IMR-90 (cell line): Measurements from ENCODE around the gene FN3KRP. TPM values are rescaled to one million over a fixed set of nuclear protein-coding genes. Genes with fewer than 3 reads are reported as not detected.

Source experiments
- ATAC-seq: fragments of 200-7000 bp; cut with Tn5 transposase; 2 replicates; pipeline ENCODE4 v1.9.1; 2020; ENCODE audit warnings: low read depth, mild to moderate bottlenecking, moderate library complexity
- BruUV-seq: library from RNA; stranded (reverse); fragments of 400-500 nt; replicated peaks from 2 replicates; lab custom pipeline; 2021; lab: Mats Ljungman, UMichigan
- CTCF ChIA-PET: fragments of 300-600 bp; formaldehyde crosslinking; extraction: SDS; loops from one replicate; lab custom pipeline; 2021; ENCODE audit warnings: antibody characterized with exemption; lab: Yijun Ruan, JAX
- POLR2A ChIA-PET: fragments of 300-600 bp; sonication (Branson Sonifier 250); formaldehyde crosslinking; loops from one replicate; lab custom pipeline; 2022; ENCODE audit warnings: antibody characterized with exemption; ENCODE audit not compliant: unreplicated experiment; lab: Charles Lee
- DNase-seq: peaks from one replicate; pipeline ENCODE4 v3.0.0; 2013
- H2AFZ ChIP-seq: replicated peaks from 2 replicates; pipeline ENCODE3; 2013; ENCODE audit warnings: low read length, mild to moderate bottlenecking; ENCODE audit not compliant: poor library complexity
- H2AK5ac ChIP-seq: 2 replicates; pipeline ENCODE4 v1.6.1; 2013; ENCODE audit warnings: low read depth, low read length, inconsistent platforms
- H2AK9ac ChIP-seq: replicated peaks from 2 replicates; pipeline ENCODE3; 2013; ENCODE audit warnings: mild to moderate bottlenecking, low read depth, low read length, moderate library complexity; ENCODE audit not compliant: poor library complexity
- H2BK120ac ChIP-seq: 2 replicates; pipeline ENCODE4 v1.6.1; 2013; ENCODE audit warnings: low read depth, low read length, inconsistent platforms
- H2BK15ac ChIP-seq: 3 replicates; pipeline ENCODE4 v1.6.1; 2013; ENCODE audit warnings: low read depth, low read length, inconsistent platforms
- H2BK20ac ChIP-seq: 2 replicates; pipeline ENCODE4 v1.6.1; 2013; ENCODE audit warnings: low read depth, mild to moderate bottlenecking, inconsistent platforms, low read length, moderate library complexity
- H2BK5ac ChIP-seq: 2 replicates; pipeline ENCODE4 v1.6.1; 2013; ENCODE audit warnings: mild to moderate bottlenecking, low read depth, low read length, inconsistent platforms; ENCODE audit not compliant: poor library complexity, severe bottlenecking
- H3K14ac ChIP-seq: replicated peaks from 2 replicates; pipeline ENCODE4 v1.6.1; 2013; ENCODE audit warnings: low read depth, low read length, inconsistent platforms
- H3K18ac ChIP-seq: 2 replicates; pipeline ENCODE4 v1.6.1; 2013; ENCODE audit warnings: low read depth, low read length, control low read depth
- H3K23ac ChIP-seq: 2 replicates; pipeline ENCODE4 v1.6.1; 2013; ENCODE audit warnings: low read depth, low read length, inconsistent platforms
- H3K27ac ChIP-seq: 2 replicates; pipeline ENCODE4 v1.5.1; 2013; ENCODE audit warnings: mild to moderate bottlenecking, control low read depth, low read length; ENCODE audit not compliant: insufficient read depth
- H3K27me3 ChIP-seq: 2 replicates; pipeline ENCODE4 v1.6.1; 2013; ENCODE audit warnings: low read length; ENCODE audit not compliant: control insufficient read depth, insufficient read depth
- H3K36me3 ChIP-seq: 2 replicates; pipeline ENCODE4 v1.6.1; 2013; ENCODE audit warnings: low read length, mixed read lengths; ENCODE audit not compliant: control insufficient read depth, insufficient read depth
- H3K4ac ChIP-seq: 2 replicates; pipeline ENCODE4 v1.6.1; 2013; ENCODE audit warnings: low read depth, low read length, inconsistent platforms
- H3K4me1 ChIP-seq: 2 replicates; pipeline ENCODE4 v1.6.1; 2013; ENCODE audit warnings: low read length, mixed read lengths; ENCODE audit not compliant: control insufficient read depth, insufficient read depth
- H3K4me2 ChIP-seq: 2 replicates; pipeline ENCODE4 v1.6.1; 2013; ENCODE audit warnings: low read depth, mild to moderate bottlenecking, control low read depth, low read length, moderate library complexity
- H3K4me3 ChIP-seq: 2 replicates; pipeline ENCODE4 v1.5.1; 2013; ENCODE audit warnings: low read depth, mild to moderate bottlenecking, control low read depth, low read length, moderate library complexity; ENCODE audit not compliant: insufficient read depth
- H3K56ac ChIP-seq: 2 replicates; pipeline ENCODE4 v1.6.1; 2013; ENCODE audit warnings: low read length, inconsistent platforms; ENCODE audit not compliant: insufficient read depth; ENCODE audit errors: extremely low read depth
- H3K79me1 ChIP-seq, 2 experiments: 2 replicates each; pipeline ENCODE4 v1.6.1; 2013; ENCODE audit warnings: low read length in 2 of 2, inconsistent platforms in 1 of 2, low read depth in 1 of 2
- H3K9ac ChIP-seq: 2 replicates; pipeline ENCODE4 v1.6.1; 2013; ENCODE audit warnings: low read depth, low read length, control low read depth
- H3K9me1 ChIP-seq: 2 replicates; pipeline ENCODE4 v1.6.1; 2013; ENCODE audit warnings: low read length, inconsistent platforms; ENCODE audit not compliant: insufficient read depth
- H3K9me3 ChIP-seq: 2 replicates; pipeline ENCODE4 v1.6.1; 2013; ENCODE audit warnings: low read length; ENCODE audit not compliant: control insufficient read depth, insufficient read depth
- H4K20me1 ChIP-seq: 2 replicates; pipeline ENCODE4 v1.6.1; 2013; ENCODE audit warnings: low read length, inconsistent platforms; ENCODE audit not compliant: insufficient read depth
- H4K5ac ChIP-seq: 2 replicates; pipeline ENCODE4 v1.6.1; 2013; ENCODE audit warnings: mild to moderate bottlenecking, low read depth, low read length, control low read depth
- H4K8ac ChIP-seq, 2 experiments: 2 replicates each; pipeline ENCODE4 v1.6.1; 2013; ENCODE audit warnings: low read depth in 2 of 2, low read length in 2 of 2, control low read depth in 1 of 2, inconsistent platforms in 1 of 2
- H4K91ac ChIP-seq: 2 replicates; pipeline ENCODE4 v1.6.1; 2013; ENCODE audit warnings: low read depth, low read length, inconsistent platforms; ENCODE audit not compliant: insufficient read depth
- BHLHE40 ChIP-seq: fragments of 150-350 bp; IDR thresholded peaks from 2 replicates; pipeline ENCODE4 v1.6.1; 2016; ENCODE audit warnings: mild to moderate bottlenecking, low read depth, low read length
- CEBPB ChIP-seq: IDR thresholded peaks from 2 replicates; pipeline ENCODE4 v1.6.1; 2012; ENCODE audit warnings: low read depth, low read length, improper control_type of control experiment
- CHD1 ChIP-seq: IDR thresholded peaks from 2 replicates; pipeline ENCODE4 v1.6.1; 2012; ENCODE audit warnings: low read depth, low read length, improper control_type of control experiment
- CTCF ChIP-seq: conservative IDR thresholded peaks from 2 replicates; pipeline ENCODE4 v1.5.1; 2012; ENCODE audit warnings: mild to moderate bottlenecking, low read depth, low read length, improper control_type of control experiment
- ELK1 ChIP-seq: fragments of 150-350 bp; IDR thresholded peaks from 2 replicates; pipeline ENCODE4 v1.6.1; 2016; ENCODE audit warnings: low read depth, mild to moderate bottlenecking, low read length, moderate library complexity, borderline replicate concordance
- FOS ChIP-seq: fragments of 150-350 bp; IDR thresholded peaks from 2 replicates; pipeline ENCODE4 v1.6.1; 2016; ENCODE audit warnings: low read depth, low read length
- MAZ ChIP-seq: IDR thresholded peaks from 2 replicates; pipeline ENCODE4 v1.6.1; 2012; ENCODE audit warnings: low read depth, mild to moderate bottlenecking, low read length, improper control_type of control experiment, moderate library complexity, borderline replicate concordance
- NFE2L2 ChIP-seq: fragments of 150-350 bp; IDR thresholded peaks from 2 replicates; pipeline ENCODE4 v1.6.1; 2016; ENCODE audit warnings: low read depth, mild to moderate bottlenecking, low read length
- POLR2A ChIP-seq: IDR thresholded peaks from 2 replicates; pipeline ENCODE4 v1.6.1; 2012; ENCODE audit warnings: mild to moderate bottlenecking, low read depth, low read length
- RCOR1 ChIP-seq: IDR thresholded peaks from 2 replicates; pipeline ENCODE4 v1.6.1; 2012; ENCODE audit warnings: mild to moderate bottlenecking, low read length, improper control_type of control experiment; ENCODE audit not compliant: insufficient replicate concordance
- RFX5 ChIP-seq: IDR thresholded peaks from 2 replicates; pipeline ENCODE4 v1.8.0; 2012; ENCODE audit warnings: low read depth, mild to moderate bottlenecking, low read length, moderate library complexity
- SMC3 ChIP-seq: fragments of 150-350 bp; IDR thresholded peaks from 2 replicates; pipeline ENCODE4 v1.6.1; 2016; ENCODE audit warnings: low read depth, mild to moderate bottlenecking, antibody characterized with exemption, low read length, moderate library complexity
- USF2 ChIP-seq: fragments of 150-350 bp; IDR thresholded peaks from 2 replicates; pipeline ENCODE4 v1.6.1; 2017; ENCODE audit warnings: mild to moderate bottlenecking, antibody characterized with exemption, low read length, low read depth
- WGBS, 2 experiments: methylation state at CpG; one replicate each; pipeline versions ENCODE4 v1.1.5 to v1.1.7; 2013; ENCODE audit warnings: missing lambda C conversion rate in 2 of 2; ENCODE audit not compliant: insufficient read length in 1 of 2; ENCODE audit errors: extremely low coverage in 2 of 2; 5-methylcytosine and 5-hydroxymethylcytosine counted together
- dilution Hi-C: fragments of 300-500 bp; cut with HindIII; formaldehyde crosslinking; loops from one replicate; pipeline ENCODE4 v1.14.3; 2018; ENCODE audit warnings: low sequenced_read_pairs; ENCODE audit not compliant: unreplicated experiment
- in situ Hi-C: fragments of 300-500 bp; cut with MboI; formaldehyde crosslinking; loops from 3 replicates; pipeline ENCODE4 v1.14.3; 2019; ENCODE audit warnings: low sequenced_read_pairs, inconsistent platforms, mixed read lengths
- intact Hi-C: fragments of 100-400 bp; cut with micrococcal nuclease; formaldehyde crosslinking; loops from 2 replicates; pipeline ENCODE4 v1.10.0; 2022
- polyA plus RNA-seq, 3 experiments: library from polyadenylated mRNA; depleted of rRNA; stranded (reverse); fragments of >200 nt; gene quantifications; 2 replicates each; pipeline ENCODE4 v1.2.3, GENCODE V29; 2012; ENCODE audit warnings: low replicate concordance in 1 of 3
- total RNA-seq: library from RNA; depleted of rRNA; stranded (reverse); fragments of >200 nt; gene quantifications from 2 replicates; pipeline ENCODE4 v1.2.3, GENCODE V29; 2012

Gene FN3KRP
- total and polyA plus RNA-seq, 2 of the 4 experiments (the other 2 are of a cell fraction) = 18.6 to 20.3 TPM

GRCh38 chr17:82698065-82698973 lies 18.2 kb upstream of the FN3KRP start, which contains the start of gene RAB40B:
TSS of gene RAB40B (minus strand) at chr17:82698698. CDS start at chr17:82698596, 102 bp downstream.
- no peak within 1 kb of the TSS for H3K18ac ChIP-seq
- POLR2A ChIA-PET = no interaction called here
- H4K5ac ChIP-seq = no peak within 1 kb of the TSS
- H3K36me3 ChIP-seq = no peaks in the 10 kb centered on the region
- dilution Hi-C loops (no loop called here), intact Hi-C loops (loop anchor here (2.0 kb wide), 1 partner anchor 54 kb away; the partner anchor contains the start of gene TBCD), in situ Hi-C loops (no loop called here)
- peak within 1 kb of the TSS; percentile 99 for H2AFZ ChIP-seq
- H3K9me1 ChIP-seq = peaks cover 5% of the 10 kb centered on the region
- DNase-seq (peak; percentile 98), ATAC-seq (peak; percentile 99)
- H4K91ac ChIP-seq = no peak within 1 kb of the TSS
- no peaks in the 10 kb centered on the region; the same call in 1 of the 2 replicates for H4K20me1 ChIP-seq
- H3K9me3 ChIP-seq = peaks cover 2% of the 10 kb centered on the region
- no peak within 1 kb of the TSS for H3K56ac ChIP-seq
- H3K27me3 ChIP-seq = peaks cover 2% of the 10 kb centered on the region; the same call in 1 of the 2 replicates
- H2BK15ac ChIP-seq = no peak within 1 kb of the TSS
- peak within 1 kb of the TSS; percentile 59; the same call in 1 of the 2 replicates for H3K9ac ChIP-seq
- no peak within 1 kb of the TSS; the same call in 1 of the 2 replicates for H3K27ac ChIP-seq
- WGBS, 2 experiments = 2% methylated on average over 35 of the region's 112 CpGs; no CpG with 5 or more reads in 1 of the 2 experiments
- H2BK120ac ChIP-seq = no peak within 1 kb of the TSS
- peak within 1 kb of the TSS; percentile 80 for H3K23ac ChIP-seq
- H4K8ac ChIP-seq = peak within 1 kb of the TSS in 1 of 2 experiments; percentile 35; a peak in 1 of 4 replicates
- peak within 1 kb of the TSS; percentile 84 for H2AK9ac ChIP-seq
- no TSS peak for BruUV-seq
- H3K4me2 ChIP-seq = peak within 1 kb of the TSS; percentile 91
- H3K14ac ChIP-seq = no peak within 1 kb of the TSS
- peaks cover 0 to 7% of the 10 kb centered on the region in 2 experiments; a peak in 2 of 4 replicates for H3K79me1 ChIP-seq
- CTCF ChIA-PET = no interaction called here
- no peak within 1 kb of the TSS for H2BK5ac ChIP-seq
- H3K4ac ChIP-seq = no peak within 1 kb of the TSS
- no peak within 1 kb of the TSS for H2AK5ac ChIP-seq
- peaks cover 6% of the 10 kb centered on the region; the same call in 1 of the 2 replicates for H3K4me1 ChIP-seq
- H2BK20ac ChIP-seq = no peak within 1 kb of the TSS
- H3K4me3 ChIP-seq = peak within 1 kb of the TSS; percentile 89
- no peak for TF ChIP-seq CTCF
- no peak for TF ChIP-seq USF2
- no peak for TF ChIP-seq CEBPB
- no peak for TF ChIP-seq BHLHE40
- no peak for TF ChIP-seq POLR2A
- TF ChIP-seq MAZ = peak; percentile 88
- peak; percentile 69 for TF ChIP-seq FOS
- no peak for TF ChIP-seq RCOR1
- TF ChIP-seq RFX5 = peak; percentile 87
- no peak for TF ChIP-seq NFE2L2
- no peak for TF ChIP-seq CHD1
- TF ChIP-seq ELK1 = no peak
- TF ChIP-seq SMC3 = no peak
